ENCODE measurements around the gene LCN10.

The LCN10 gene

DNA sequence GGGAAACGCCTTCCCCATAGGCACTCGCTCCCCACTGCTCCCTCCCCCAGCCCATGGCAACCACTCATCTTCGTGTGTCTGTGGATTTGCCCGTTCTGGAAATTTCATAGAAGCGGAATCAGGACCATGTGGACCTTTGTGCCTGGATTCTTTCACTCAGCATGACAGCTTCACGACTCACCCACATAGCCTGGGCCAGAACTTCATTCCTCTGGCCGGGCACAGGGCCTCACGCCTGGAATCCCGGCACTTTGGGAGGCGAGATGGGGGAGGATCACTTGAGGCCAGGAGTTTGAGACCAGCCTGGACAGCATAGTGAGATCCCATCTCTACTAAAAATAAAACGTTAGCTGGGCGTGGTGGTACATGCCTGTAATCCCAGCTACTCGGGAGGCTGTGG is 42.4 kb downstream of the LCN10 start:
- peak; percentile 23 for DNase-seq (ENCODE audit: low spot score)

DNA sequence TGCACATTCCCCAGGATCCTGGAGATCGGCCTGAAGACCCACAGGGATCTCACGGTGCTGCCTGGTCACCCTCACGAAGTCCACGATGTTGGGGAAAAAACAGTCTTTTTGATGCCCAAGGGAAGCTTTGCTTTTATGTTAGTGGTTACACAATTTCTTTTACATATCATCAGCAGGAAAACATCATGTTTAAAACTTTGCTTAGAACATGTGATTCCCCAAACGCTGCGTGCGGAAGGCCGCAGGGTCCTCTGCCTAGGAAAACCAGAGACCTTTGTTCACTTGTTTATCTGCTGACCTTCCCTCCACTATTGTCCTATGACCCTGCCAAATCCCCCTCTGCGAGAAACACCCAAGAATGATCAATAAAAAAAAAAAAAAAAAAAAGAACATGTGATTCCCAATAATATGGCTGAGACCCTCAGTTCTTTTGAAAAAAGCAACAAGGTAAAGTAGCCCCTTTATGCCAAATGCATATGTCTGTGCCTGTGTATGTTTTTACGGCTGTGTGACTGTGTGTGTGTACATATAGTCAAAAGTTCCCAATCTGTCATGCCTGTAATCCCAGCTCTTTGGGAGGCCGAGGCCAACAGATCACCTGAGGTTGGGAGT is 44.0 kb downstream of the LCN10 start:
- DNase-seq (ENCODE audit: low spot score), result no peak

DNA sequence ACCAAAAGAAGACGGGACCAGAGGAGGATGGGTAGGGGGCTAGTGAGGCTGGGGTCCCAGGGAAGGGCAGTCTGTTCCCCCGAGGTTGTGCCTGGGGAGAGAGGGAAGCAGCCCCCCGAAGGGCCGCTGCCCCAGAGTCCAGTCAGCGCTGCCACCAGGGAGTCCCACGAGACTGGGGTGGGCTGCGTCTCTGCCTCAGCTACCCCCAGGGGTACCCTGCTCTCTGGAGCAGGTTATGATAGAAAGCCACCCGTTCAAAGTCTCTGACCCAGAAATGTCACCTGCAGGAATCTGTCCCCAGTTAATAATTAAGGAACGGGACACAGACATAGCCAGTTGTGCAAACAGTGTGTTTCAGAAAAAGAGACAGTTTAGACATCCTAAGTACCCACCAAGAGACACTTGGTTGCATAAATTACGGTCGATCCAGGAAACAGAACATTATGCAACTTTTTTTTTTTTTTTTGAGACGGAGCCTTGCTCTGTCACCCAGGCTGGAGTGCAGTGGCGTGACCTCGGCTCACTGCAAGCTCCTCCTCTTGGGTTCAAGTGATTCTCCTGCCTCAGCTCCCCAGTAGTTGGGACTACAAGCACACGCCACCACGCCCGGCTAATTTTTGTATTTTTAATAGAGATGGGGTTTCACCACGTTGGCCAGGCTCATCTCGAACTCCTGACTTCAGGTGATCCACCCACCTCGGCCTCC is 44.8 kb downstream of the LCN10 start:
- DNase-seq (ENCODE audit: low spot score), result peak; percentile 69

DNA sequence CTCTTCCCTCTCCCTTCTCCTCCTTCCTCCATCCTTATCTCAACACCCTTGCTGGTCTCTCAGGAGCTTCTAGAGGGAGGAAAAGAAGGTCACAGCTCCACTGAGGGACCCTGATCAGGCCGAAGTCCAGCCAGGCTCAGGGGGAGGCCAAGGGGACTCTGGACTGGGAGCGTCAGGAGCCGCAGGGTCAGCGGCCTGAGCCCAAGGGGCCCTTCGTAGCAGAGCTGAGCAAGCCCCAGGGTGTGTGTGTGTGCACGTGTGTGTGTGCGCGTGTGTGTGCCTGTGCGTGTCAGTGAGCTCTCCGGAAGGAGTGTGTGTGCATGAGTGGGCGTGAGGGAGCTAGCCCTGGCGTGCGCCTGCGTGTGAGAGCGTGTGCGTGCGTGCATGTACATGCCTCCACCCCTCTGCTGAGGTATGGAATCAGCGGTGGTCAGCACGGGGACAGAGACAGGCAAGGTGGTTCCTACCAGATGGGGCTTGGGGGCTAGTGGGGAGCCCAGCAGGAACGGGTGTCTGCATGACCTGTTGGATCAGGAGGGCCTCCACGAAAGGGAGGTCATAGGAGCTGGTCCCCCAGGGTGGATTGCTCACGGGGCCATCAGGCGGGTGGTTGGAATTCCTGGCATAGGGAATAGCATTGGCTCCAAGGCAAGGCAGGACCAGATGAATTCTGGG is 45.5 kb downstream of the LCN10 start:
- peak; percentile 54 for DNase-seq (ENCODE audit: low spot score)

DNA sequence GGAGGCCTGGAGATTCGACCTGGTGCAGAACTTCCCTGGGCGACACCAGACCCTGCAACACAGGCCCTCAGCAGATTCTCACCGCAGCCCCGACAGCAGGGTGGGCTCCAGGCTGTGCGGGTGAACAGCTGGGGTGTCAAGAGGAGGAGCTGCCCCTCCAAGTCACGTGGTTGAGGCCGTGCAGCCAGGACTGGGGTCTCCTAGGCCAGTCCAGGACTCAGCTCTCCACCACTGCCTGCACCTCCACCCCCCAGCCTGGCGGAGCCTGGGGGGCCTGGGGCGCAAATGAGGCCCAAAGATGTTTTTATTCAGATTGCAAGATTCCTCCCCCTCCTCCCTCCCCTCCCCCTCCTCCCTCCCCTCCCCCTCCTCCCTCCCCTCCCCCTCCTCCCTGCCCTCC is 46.2 kb downstream of the LCN10 start:
- no peak for DNase-seq (ENCODE audit: low spot score)

DNA sequence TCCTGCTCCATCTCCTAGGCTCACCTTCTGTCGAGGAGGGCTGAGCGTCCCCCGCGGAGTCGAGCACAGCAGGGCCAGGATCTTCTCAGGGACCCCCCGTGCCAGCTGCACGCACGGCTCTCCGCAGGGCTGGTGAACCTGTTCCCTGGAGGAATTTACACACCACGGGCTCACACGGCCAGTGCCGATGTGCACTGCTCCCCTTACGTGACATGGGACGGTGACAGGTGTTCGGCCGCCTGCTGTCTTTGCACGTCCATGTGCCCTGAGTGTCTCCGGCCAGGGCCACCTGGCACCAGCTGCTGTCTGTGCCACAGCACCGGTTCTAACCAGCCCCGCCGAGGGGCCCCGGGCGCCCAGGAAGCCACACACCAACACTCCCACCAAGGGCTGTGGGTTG is 46.8 kb downstream of the LCN10 start:
- DNase-seq (ENCODE audit: low spot score), result no peak

DNA sequence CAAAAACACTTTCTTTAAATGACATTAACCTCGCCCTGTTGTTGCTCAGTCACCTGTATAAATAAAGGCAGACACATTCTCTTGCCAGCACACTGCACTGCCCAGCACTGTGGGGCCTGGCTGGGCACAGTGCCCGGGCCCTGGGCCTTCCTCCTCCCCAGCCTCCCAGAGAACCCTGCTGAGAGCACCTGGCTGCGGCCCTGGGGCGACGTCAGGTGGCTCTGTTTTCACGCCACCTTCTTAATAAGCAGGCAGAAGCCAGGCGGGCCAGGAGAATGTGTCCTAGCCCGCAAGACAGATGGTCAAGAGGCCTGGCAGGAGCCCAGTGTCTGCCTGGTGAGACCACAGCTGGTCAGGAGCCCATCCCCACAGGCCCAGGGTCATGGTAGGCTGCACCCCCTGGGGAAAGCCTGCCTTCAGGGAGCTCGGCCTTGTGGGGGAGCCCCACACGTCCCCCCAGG is 47.3 kb downstream of the LCN10 start:
- DNase-seq (ENCODE audit: low spot score), result peak; percentile 79

DNA sequence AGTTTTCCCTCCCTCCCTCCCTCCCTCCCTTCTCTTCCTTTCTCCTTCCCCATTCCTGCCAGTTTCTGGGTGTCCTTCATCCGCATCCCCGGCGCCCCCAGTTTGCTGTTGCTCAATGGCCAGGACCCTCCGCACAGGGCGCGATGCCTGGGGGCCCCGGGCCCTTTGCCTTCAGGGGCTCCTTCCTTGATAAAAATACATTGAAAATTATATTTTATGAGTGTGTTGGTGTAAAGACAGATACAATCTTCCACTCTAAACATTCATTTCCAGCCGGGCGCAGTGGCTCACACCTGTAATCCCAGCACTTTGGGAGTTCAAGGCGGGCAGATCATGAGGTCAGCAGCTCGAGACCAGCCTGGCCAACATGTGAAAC is 47.9 kb downstream of the LCN10 start:
- DNase-seq (ENCODE audit: low spot score), result no peak

DNA sequence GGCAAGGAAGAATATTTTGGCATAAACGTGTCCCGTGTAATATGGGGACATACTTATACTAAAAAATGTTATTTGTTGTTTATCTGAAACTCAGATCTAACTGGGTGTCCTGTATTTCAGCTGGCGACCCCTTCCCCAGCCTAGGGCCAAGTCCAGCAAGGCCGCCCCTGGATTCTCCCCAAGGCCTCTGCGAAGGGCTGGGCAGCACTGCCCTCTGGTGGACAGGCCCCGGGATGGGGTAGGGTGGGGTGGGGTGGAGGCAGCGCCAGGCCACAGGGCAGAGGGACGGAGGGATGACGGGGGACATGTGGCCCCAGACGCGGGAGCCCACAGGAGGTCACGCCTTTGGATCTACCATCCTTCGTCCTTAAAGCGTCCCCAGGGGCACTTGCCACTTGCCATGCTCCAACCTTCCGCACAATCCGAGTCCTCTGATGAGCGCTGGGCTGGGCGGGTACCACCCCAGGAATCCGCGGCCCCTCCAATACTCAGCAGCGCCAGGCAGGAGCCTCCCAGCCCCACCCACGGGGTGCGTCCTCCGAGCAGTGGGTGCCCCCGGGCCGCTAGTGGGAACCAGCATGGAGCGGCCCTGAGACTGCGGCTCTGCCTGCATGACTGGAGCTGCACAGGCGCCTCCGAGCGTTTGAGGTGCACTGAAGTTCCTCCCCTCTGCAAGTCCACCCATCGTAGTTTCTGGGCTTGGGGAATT is 48.4 kb downstream of the LCN10 start:
- DNase-seq (ENCODE audit: low spot score), result peak; percentile 48

DNA sequence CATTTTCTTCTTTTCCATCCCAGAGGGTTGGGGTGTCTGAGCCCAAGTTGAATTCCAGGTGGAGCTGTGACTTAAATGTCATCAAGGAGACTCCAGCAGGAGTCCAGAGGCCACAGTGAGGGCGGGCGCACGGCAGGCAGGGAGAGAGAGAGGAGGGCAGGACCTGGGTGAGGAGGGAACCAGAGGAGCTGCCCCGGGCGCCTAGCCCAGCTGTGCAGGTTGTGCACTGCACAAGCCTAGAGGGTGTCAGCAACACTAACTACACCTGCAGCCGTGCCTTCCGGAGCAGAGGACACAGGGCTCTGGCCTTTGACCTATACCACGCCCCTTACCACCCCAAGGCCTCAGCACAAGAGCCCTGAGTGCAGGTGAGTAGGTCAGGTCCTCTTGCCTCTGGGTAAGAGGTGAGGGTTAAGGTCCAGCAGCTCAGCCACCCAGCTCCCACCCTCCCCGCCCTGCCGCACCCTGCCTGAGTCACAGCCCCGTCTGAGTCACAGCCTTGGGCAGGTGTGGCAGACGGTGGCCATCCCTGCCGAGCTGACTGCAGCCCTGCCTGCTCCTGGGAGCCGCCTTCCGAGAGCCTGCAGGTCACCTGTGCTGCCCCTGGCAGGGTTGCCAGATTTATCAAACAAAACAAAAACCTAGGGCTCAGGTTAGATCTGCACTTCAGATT is 49.1 kb downstream of the LCN10 start:
- peak; percentile 88 for DNase-seq (ENCODE audit: low spot score)

DNA sequence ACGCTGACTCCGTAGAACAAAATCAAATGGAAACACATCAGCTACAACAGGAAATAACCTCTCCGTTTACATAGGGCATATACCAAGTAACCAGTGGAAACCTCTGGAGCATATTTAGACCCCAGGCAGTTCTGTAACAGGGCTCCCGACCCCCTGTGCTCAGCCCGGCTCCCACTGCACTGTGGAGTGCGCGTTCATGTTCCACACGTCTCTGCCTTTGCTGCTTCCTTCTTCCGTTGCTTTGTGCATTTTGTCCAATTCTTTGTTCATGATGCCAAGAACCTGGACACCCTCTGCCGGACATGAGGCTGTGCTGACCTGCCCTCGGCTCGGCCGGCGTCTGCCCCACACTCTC is 49.6 kb downstream of the LCN10 start:
- no peak for DNase-seq (ENCODE audit: low spot score)

DNA sequence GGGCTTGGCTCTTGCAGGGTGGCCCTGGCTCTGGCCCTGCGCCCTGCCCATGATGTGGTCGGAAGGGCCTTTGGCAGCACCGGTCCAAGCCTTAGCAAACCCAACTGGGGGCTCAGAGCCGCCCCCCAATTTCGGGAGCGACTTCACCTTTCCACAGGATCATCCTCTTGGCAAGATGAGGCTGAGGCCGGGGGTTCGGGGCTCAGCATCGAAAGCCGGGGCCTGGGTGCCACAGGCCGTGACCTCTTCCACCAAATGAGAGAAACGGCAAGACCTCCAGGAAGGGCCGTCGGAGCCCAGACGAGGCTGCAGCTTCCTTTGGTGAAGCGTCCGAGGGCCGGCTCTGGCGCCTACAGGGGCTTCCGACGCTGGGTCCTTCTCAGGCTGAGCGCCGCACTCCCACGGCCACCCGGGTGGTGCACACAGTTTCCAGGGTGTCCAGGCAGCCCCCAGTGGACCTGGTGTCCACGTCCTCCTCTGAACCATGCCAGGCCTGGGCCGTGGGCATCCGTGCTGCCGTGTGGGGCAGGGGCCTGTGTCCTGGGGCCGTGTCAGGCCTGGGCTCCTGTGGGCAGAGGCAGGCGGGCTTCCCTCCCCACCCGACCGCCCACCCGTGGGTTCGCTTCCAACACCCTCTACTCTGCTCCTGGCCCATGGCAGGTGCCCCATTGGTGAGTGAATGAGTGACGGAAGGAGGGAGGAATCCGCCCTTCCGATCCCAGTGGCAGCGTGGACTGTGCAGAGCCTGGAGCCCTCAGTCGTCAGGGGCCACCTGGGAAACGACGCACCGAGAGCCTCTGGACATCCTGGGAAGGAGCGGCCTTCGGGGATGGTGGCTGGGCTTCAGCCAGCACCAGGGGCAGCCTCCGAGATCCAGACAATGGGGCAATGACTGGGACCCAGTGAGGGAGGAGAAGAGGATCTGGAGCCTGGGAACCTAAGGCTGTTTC is 50.3 kb downstream of the LCN10 start:
- DNase-seq (ENCODE audit: low spot score), result no peak

DNA sequence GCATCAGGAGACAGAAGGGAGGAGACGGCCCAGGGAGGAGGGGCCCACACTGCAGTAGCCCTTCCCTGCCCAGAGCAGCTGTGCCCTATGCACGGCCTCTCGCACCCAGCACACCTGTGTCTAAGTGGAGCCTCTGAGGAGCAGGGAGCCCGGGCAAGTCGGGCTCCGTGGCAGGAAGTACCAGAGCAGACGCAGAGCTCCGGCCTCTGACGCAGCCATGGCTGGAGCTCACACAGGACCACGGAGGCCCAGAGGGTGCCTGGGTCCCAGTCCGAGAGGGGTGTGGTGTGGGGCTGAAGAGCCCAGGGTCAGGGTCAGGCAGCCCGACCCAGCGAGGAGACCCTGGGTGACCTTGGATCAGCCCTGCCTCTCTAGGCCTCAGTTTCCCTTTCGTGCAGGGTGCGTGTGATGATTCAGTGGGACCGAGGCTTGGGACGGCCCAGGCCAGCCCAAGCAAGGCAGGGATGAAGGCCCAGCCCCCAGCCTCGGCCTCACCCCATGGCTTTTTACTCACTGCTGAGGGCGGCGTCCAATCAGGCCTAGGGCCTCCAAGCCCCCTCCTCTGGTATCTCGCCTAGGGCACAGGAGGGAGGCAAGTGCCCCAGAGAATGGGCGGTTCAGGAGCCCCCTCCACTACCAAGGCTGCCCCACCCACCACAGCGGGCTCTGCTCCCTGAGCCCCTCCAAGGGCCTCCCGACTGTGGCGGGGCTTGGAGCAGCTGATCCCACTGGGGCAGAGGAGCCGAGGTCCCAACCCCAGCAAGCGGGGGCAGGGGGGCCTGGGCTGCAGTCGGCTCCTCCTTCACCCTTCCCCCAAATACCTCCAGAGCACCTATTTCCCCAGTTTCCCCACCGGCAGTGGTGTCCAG is 51.2 kb downstream of the LCN10 start:
- DNase-seq (ENCODE audit: low spot score), result no peak

DNA sequence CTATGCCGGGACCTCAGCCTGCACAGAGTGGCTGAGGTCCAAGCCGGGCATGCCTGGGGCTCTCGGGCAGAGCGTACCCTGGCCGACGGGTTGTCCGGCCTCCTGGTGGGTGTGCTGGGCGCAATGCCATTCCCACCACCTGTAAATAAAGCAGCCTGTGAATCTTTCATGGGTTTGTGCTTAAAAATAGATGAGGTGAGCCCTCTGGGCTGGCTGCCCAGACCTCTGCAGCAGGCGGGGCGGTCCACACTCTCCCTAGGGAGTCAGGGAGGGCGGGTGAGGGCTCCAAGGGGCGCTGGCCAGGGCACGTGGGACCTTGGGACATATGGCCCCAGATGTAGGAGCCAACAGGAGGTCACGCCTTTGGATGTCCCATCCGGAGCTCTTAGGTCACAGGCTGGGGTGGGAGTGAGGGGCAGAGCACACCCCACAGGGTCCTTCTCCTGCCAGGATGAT is 51.9 kb downstream of the LCN10 start:
- DNase-seq (ENCODE audit: low spot score), result no peak

DNA sequence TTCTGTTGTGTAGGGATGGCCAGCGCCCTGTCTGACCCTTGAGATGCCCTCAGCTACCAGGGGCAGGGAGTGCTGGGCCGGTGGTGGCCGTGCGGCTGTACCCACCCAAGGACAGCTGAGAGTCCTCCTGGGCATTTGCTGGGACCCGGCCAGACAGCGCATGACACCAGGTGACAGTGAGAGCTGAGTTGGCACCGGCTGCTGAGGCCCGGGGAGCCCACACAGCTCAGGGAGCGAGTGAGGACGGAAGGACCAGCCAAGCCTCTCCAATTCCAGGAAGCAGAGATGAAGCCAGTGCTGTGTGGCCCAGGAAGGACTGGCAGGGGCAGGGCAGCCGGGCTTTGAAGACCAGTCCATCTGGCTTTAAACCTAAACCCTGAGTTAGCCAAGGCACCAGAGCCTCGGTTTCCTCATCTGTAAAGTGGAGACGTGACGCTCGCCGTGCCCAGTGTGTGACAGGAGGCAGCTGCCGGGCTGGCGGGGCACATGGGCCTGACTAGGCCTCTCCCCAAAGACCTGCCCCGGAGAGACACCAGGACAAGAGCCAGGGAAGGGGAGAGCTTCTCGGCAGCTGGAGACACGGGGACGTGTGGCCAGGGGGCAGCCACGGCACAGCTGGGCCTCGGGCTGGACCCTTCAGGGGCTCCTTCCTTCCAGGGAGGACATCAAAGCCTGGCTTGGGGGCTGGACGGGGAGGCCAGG is 52.5 kb downstream of the LCN10 start:
- no peak for DNase-seq (ENCODE audit: low spot score)

DNA sequence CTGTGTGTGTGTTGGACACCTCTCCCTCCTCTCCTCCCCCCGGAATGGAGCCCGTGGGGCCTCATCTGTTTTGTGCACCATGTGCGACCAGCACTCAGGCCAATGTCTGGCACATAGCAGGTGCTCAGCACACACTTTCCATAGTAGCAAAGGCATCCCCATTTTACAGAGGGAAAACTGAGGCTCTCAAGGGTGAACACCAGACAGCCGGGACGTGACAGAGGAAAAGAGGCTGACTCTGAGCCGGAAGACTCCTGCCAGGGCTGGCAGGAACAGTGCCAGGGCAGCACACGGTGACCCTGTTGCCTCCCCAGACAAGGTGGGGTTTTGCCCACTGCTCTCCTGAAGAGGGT is 53.7 kb downstream of the LCN10 start:
- DNase-seq (ENCODE audit: low spot score), result no peak

DNA sequence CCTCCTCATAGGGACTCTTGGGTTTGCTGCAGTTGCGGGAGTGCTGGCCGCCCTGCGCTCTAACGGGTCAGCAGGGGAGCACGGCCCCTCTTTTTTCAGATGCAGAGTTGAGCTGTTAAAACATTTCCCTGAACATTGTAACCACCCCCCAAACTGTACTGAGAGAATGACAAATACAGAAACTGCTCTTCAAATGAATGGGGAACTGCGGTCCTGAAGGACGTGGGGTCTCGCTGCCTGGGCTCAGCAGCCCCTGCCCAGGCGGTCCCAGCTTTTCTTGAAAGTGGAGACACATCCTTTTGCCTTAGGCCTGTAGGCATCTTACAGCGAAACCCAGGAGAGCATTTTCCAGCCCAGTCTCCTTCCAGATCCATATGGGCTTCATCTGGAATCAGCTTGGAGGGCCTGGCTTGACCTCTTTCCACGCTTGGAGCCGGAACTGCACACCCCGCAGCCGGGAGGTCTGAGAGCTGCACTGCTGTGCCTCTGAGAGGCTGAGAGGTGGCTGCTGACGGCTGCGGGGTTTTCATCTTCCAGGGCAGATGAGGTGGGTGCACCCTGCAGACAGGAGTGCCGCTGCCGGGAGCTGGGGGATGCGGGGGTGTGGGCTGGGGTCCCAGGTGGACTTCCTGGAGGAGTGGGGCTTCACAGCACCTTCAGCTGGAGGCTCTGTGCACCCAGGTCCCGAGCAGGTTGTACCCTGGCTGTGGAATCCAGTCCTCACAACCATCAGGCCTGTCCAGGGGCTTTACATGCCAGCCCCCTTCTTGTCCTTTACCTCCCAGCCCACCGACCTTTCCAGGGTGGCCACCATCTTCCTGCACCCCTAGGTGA is 54.2 kb downstream of the LCN10 start:
- no peak for DNase-seq (ENCODE audit: low spot score)

All from kidney tubule cell (primary cell).